H1 (cell line): ENCODE results near the gene KCNMB2. TPM values are rescaled to one million over a fixed set of nuclear protein-coding genes. Genes with fewer than 3 reads are reported as not detected.

ENCODE experiments used
- CTCF ChIA-PET: fragments of 300-600 bp; sonication (Branson Sonifier 250); formaldehyde crosslinking; loops from one replicate; lab custom pipeline; 2021; ENCODE audit not compliant: partially characterized antibody; lab: Charles Lee
- POLR2A ChIA-PET: fragments of 300-600 bp; sonication (Branson Sonifier 250); formaldehyde crosslinking; loops from one replicate; lab custom pipeline; 2021; ENCODE audit warnings: inconsistent platforms; ENCODE audit not compliant: partially characterized antibody; lab: Charles Lee
- DNase-seq, 2 experiments: peaks; one replicate each; pipeline versions ENCODE4 v3.0.0 to v3.0.0-alpha.2; 2010 to 2022; ENCODE audit warnings: low spot score in 2 of 2, low read depth in 1 of 2, mixed read lengths in 1 of 2
- FAIRE-seq: peaks from 2 replicates; lab custom pipeline; 2011; peaks lifted over from hg19 to GRCh38; lab: Jason Lieb, UNC
- H2AFZ ChIP-seq: 2 replicates; pipeline ENCODE4 v1.8.1; 2012; ENCODE audit warnings: low read length, inconsistent platforms
- H2AK5ac ChIP-seq: 2 replicates; pipeline ENCODE4 v1.6.1; 2013; ENCODE audit warnings: low read depth, low read length
- H2BK120ac ChIP-seq: replicated peaks from 2 replicates; pipeline ENCODE3; 2013; ENCODE audit warnings: low read depth, low read length, inconsistent platforms
- H2BK12ac ChIP-seq: 2 replicates; pipeline ENCODE4 v1.6.1; 2013; ENCODE audit warnings: low read depth, low read length
- H2BK15ac ChIP-seq: 2 replicates; pipeline ENCODE4 v1.6.1; 2013; ENCODE audit warnings: low read length
- H2BK20ac ChIP-seq: 2 replicates; pipeline ENCODE4 v1.6.1; 2013; ENCODE audit warnings: low read length
- H2BK5ac ChIP-seq: 2 replicates; pipeline ENCODE4 v1.6.1; 2013; ENCODE audit warnings: low read depth, low read length
- H3K14ac ChIP-seq: 2 replicates; pipeline ENCODE4 v1.6.1; 2013; ENCODE audit warnings: inconsistent platforms; ENCODE audit not compliant: insufficient read length
- H3K18ac ChIP-seq: 2 replicates; pipeline ENCODE4 v1.6.1; 2013; ENCODE audit warnings: low read length; ENCODE audit errors: extremely low read depth
- H3K23ac ChIP-seq: 2 replicates; pipeline ENCODE4 v1.6.1; 2013; ENCODE audit warnings: inconsistent platforms; ENCODE audit not compliant: insufficient read length
- H3K23me2 ChIP-seq: 2 replicates; pipeline ENCODE4 v1.6.1; 2013; ENCODE audit warnings: low read depth, low read length
- H3K27ac ChIP-seq: 2 replicates; pipeline ENCODE4 v1.6.1; 2011; ENCODE audit warnings: low read depth, low read length, inconsistent platforms
- H3K27me3 ChIP-seq, 4 experiments: replicated peaks in 1 of 4; 1 replicate in 1 of 4; 2 replicates in 3 of 4; pipeline versions ENCODE4 v1.6.1 to v1.8.1; 2011 to 2013; ENCODE audit warnings: low read length in 3 of 4, mild to moderate bottlenecking in 3 of 4, inconsistent platforms in 2 of 4, mixed read lengths in 2 of 4, moderate library complexity in 1 of 4; ENCODE audit not compliant: control insufficient read depth in 3 of 4, insufficient read depth in 3 of 4; ENCODE audit errors: extremely low read depth in 1 of 4
- H3K36me3 ChIP-seq, 4 experiments: 2 replicates each; pipeline versions ENCODE4 v1.6.1 to v1.8.1; 2011 to 2013; ENCODE audit warnings: mild to moderate bottlenecking in 4 of 4, low read length in 3 of 4, moderate library complexity in 2 of 4, control low read depth in 1 of 4, inconsistent platforms in 1 of 4; ENCODE audit not compliant: insufficient read depth in 4 of 4, control insufficient read depth in 2 of 4
- H3K4ac ChIP-seq: replicated peaks from 2 replicates; pipeline ENCODE3; 2013; ENCODE audit warnings: low read length, low read depth, mixed read lengths, inconsistent platforms; ENCODE audit not compliant: insufficient read length
- H3K4me1 ChIP-seq, 4 experiments: replicated peaks in 1 of 4; 1 replicate in 1 of 4; 2 replicates in 3 of 4; pipeline versions ENCODE4 v1.6.1 to v1.8.1; 2011 to 2013; ENCODE audit warnings: low read length in 3 of 4, inconsistent platforms in 2 of 4, mixed read lengths in 1 of 4; ENCODE audit not compliant: insufficient read depth in 4 of 4, control insufficient read depth in 3 of 4
- H3K4me2 ChIP-seq, 2 experiments: 2 replicates each; pipeline versions ENCODE4 v1.6.1 to v1.8.1; 2011 to 2013; ENCODE audit warnings: low read depth in 2 of 2, low read length in 2 of 2, control low read depth in 1 of 2, inconsistent platforms in 1 of 2, mild to moderate bottlenecking in 1 of 2; ENCODE audit not compliant: insufficient read depth in 1 of 2
- H3K4me3 ChIP-seq, 4 experiments: fragments of 200-600, 300-600 bp in 1 of 4; sonication (generic), shearing (Covaris generic), sonication (Bioruptor Twin) in 1 of 4; 2 replicates each; pipeline versions ENCODE4 v1.5.1 to v1.8.1; 2011 to 2016; ENCODE audit warnings: low read length in 4 of 4, low read depth in 3 of 4, control low read depth in 2 of 4, inconsistent platforms in 2 of 4, mild to moderate bottlenecking in 2 of 4, mixed read lengths in 1 of 4, moderate library complexity in 1 of 4; ENCODE audit not compliant: insufficient read depth in 2 of 4; ENCODE audit errors: extremely low read depth in 1 of 4
- H3K56ac ChIP-seq: replicated peaks from 2 replicates; pipeline ENCODE3; 2013; ENCODE audit warnings: low read depth, mild to moderate bottlenecking, mixed read lengths, low read length, inconsistent platforms; ENCODE audit not compliant: insufficient read length
- H3K79me1 ChIP-seq: 2 replicates; pipeline ENCODE4 v1.6.1; 2013; ENCODE audit warnings: low read depth, low read length, control low read depth
- H3K79me2 ChIP-seq, 2 experiments: 2 replicates each; pipeline versions ENCODE4 v1.6.1 to v1.8.1; 2012 to 2013; ENCODE audit warnings: low read length in 2 of 2, mild to moderate bottlenecking in 2 of 2, inconsistent platforms in 1 of 2; ENCODE audit not compliant: insufficient read depth in 2 of 2, control insufficient read depth in 1 of 2
- H3K9ac ChIP-seq, 4 experiments: replicated peaks in 1 of 4; 1 replicate in 1 of 4; 2 replicates in 3 of 4; pipeline versions ENCODE4 v1.6.1 to v1.8.1; 2011 to 2013; ENCODE audit warnings: low read depth in 3 of 4, low read length in 3 of 4, control low read depth in 2 of 4, mild to moderate bottlenecking in 2 of 4, moderate library complexity in 2 of 4, inconsistent platforms in 1 of 4; ENCODE audit errors: extremely low read depth in 1 of 4
- H3K9me3 ChIP-seq, 2 experiments: 2 replicates each; pipeline versions ENCODE4 v1.6.1 to v1.8.1; 2012 to 2013; ENCODE audit warnings: mild to moderate bottlenecking in 2 of 2, moderate library complexity in 2 of 2, control low read depth in 1 of 2, inconsistent platforms in 1 of 2, low read depth in 1 of 2, low read length in 1 of 2, mixed read lengths in 1 of 2; ENCODE audit not compliant: insufficient read depth in 2 of 2
- H4K20me1 ChIP-seq, 2 experiments: replicated peaks in 1 of 2; 2 replicates each; pipeline versions ENCODE3 to v1.8.1; 2011 to 2013; ENCODE audit warnings: inconsistent platforms in 2 of 2, low read length in 2 of 2, mild to moderate bottlenecking in 1 of 2; ENCODE audit not compliant: insufficient read depth in 2 of 2, control insufficient read depth in 1 of 2
- H4K5ac ChIP-seq: 2 replicates; pipeline ENCODE4 v1.6.1; 2013; ENCODE audit warnings: low read length, low read depth, mixed read lengths, inconsistent platforms; ENCODE audit not compliant: insufficient read length
- H4K8ac ChIP-seq: 2 replicates; pipeline ENCODE4 v1.8.0; 2013; ENCODE audit warnings: mild to moderate bottlenecking, moderate library complexity, low read length, inconsistent platforms; ENCODE audit not compliant: insufficient read depth; ENCODE audit errors: extremely low read depth
- H4K91ac ChIP-seq: replicated peaks from 2 replicates; pipeline ENCODE3; 2013; ENCODE audit warnings: low read length, mixed read lengths, inconsistent platforms; ENCODE audit not compliant: insufficient read length
- BRCA1 ChIP-seq: IDR thresholded peaks from 2 replicates; pipeline ENCODE4 v1.6.1; 2012; ENCODE audit warnings: low read depth, low read length, improper control_type of control experiment
- RAD21 ChIP-seq, 2 experiments: IDR thresholded peaks in 1 of 2; conservative IDR thresholded peaks in 1 of 2; 2 replicates each; pipeline ENCODE4 v1.6.1; 2011; ENCODE audit warnings: low read depth in 2 of 2, low read length in 2 of 2, improper control_type of control experiment in 1 of 2, inconsistent platforms in 1 of 2, mild to moderate bottlenecking in 1 of 2, moderate library complexity in 1 of 2
- SUZ12 ChIP-seq: fragments of 200-600 bp; sonication (generic); IDR thresholded peaks from 2 replicates; pipeline ENCODE4 v1.6.1; 2012; ENCODE audit warnings: mild to moderate bottlenecking, inconsistent platforms, low read length, moderate library complexity, mixed read lengths
- YY1 ChIP-seq: IDR thresholded peaks from 2 replicates; pipeline ENCODE4 v1.6.1; 2011; ENCODE audit warnings: low read depth, mild to moderate bottlenecking, low read length
- WGBS, 2 experiments: shearing (Covaris generic) in 1 of 2; methylation state at CpG; one replicate each; pipeline versions ENCODE4 v1.1.6 to v1.1.7; 2013 to 2015; ENCODE audit warnings: low lambda C conversion rate in 2 of 2, mixed read lengths in 2 of 2, inconsistent platforms in 1 of 2, low coverage in 1 of 2, missing lambda C conversion rate in 1 of 2; ENCODE audit not compliant: insufficient replicate concordance in 2 of 2, insufficient coverage in 1 of 2, insufficient read length in 1 of 2; ENCODE audit errors: extremely low coverage in 1 of 2, missing lambda C conversion rate in 1 of 2; 5-methylcytosine and 5-hydroxymethylcytosine counted together
- polyA plus RNA-seq, 7 experiments: library from polyadenylated mRNA; depleted of rRNA in 3 of 7; stranded (reverse) in 5 of 7; unstranded in 2 of 7; fragments of >200 nt in 5 of 7; fragments of 200-250 nt in 2 of 7; gene quantifications; 1 replicate in 5 of 7; 2 replicates in 1 of 7; 4 replicates in 1 of 7; pipeline versions ENCODE4 v1.2.1 to v1.2.3, GENCODE V29; 2011 to 2013; ENCODE audit warnings: missing spikeins in 2 of 7, mixed read lengths in 2 of 7
- total RNA-seq: library from RNA; stranded (reverse); fragmentation: NEBNext Ultra II Directional; extraction: Animal tissue kit (Norgen Biotek cat#: 25700); gene quantifications from 2 replicates; pipeline ENCODE4 v1.2.1, GENCODE V29; 2021

The KCNMB2 gene
- total and polyA plus RNA-seq, 2 of the 8 experiments (the other 6 are each of a cell fraction or from before 2014, with no cell fraction given) = not detected

DNA sequence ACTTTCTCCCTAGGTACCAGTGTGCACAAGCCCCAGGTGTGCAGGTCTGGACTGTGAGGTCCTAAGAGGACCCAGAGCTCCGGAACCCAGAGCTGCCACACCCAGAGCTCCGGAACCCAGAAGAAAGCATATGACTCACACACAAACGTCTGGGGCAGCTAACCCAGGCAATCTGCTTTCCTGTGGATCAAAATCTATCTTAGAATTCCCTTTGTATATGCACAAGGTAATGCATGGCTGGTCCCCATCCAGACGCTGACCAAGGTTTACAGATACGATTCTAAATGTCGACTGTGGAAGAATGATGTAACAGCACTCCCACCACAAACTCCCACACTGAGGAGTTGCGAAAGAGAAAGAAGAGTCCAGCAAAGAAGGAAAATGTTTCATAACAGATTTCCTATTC, 15.7 kb downstream of the KCNMB2 start:
- H3K36me3 ChIP-seq = no peaks in the 10 kb centered on the region
- H3K9ac ChIP-seq = no peak overlapping the region
- no peak overlapping the region for H4K91ac ChIP-seq
- no peak overlapping the region for H2BK15ac ChIP-seq
- H3K56ac ChIP-seq = no peak overlapping the region
- H3K4ac ChIP-seq = no peak overlapping the region
- H3K4me1 ChIP-seq = no peaks in the 10 kb centered on the region
- H3K9me3 ChIP-seq = no peaks in the 10 kb centered on the region
- POLR2A ChIA-PET = no interaction called here
- no peaks in the 10 kb centered on the region for H3K79me2 ChIP-seq
- no peak overlapping the region for H3K18ac ChIP-seq
- H3K27ac ChIP-seq = no peak overlapping the region
- H2BK20ac ChIP-seq = no peak overlapping the region
- no peak overlapping the region for H2BK5ac ChIP-seq
- CTCF ChIA-PET = interaction anchor here (1.7 kb wide), 1 partner anchor 10 kb away, joined by 3 read pairs; no protein-coding TSS in a partner anchor
- no peaks in the 10 kb centered on the region for H3K23me2 ChIP-seq
- no peak overlapping the region for H4K8ac ChIP-seq
- FAIRE-seq = no peak
- H2AK5ac ChIP-seq = no peak overlapping the region
- no peak overlapping the region for H3K4me3 ChIP-seq
- no peak overlapping the region for H2BK120ac ChIP-seq
- no peaks in the 10 kb centered on the region for H3K79me1 ChIP-seq
- H4K5ac ChIP-seq = no peak overlapping the region
- H3K4me2 ChIP-seq = no peak overlapping the region
- DNase-seq = no peak
- H3K14ac ChIP-seq = no peak overlapping the region
- no peak overlapping the region for H2BK12ac ChIP-seq
- WGBS, 2 experiments = 93% methylated on average over 7 of the region's 7 CpGs; no CpG with 5 or more reads in 1 of the 2 experiments
- H2AFZ ChIP-seq = no peak overlapping the region
- H3K27me3 ChIP-seq = no peaks in the 10 kb centered on the region
- TF ChIP-seq YY1 (no peak), SUZ12 (no peak), RAD21 (IDR thresholded peaks at IDR 0.05 in 1 of 2, conservative IDR thresholded peaks at IDR 0.05 in 1 of 2; ENCODE audit: low read depth in 2 of 2, low read length in 2 of 2) (no peak), BRCA1 (no peak)
- H4K20me1 ChIP-seq = no peaks in the 10 kb centered on the region
- H3K23ac ChIP-seq = no peak overlapping the region
